ENCODE data around the gene FOXP1. TPM values are rescaled to one million over a fixed set of nuclear protein-coding genes. Genes with fewer than 3 reads are reported as not detected.

FOXP1 gene
- total and polyA plus RNA-seq, 2 of the 8 experiments (the other 6 are each of a cell fraction or from before 2014, with no cell fraction given) = 13.9 to 25.4 TPM

DNA sequence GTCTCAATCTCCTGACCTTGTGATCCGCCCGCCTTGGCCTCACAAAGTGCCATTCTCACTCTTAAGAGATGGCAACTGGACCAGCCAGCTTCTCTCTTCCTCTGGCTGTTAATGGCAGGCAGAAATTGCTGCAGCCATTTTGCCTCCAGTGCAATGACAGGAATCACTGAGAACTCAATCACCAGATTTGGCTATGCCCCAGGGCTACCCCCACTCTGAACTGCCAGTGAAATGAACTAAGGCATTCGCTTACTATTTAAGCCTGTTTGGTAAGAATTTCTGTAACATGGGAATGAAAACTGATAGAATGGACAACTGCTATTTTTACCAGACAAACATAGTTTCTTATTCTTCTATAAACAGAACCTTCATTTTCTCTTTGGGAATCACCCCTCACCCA is 24.5 kb downstream of the FOXP1 start:
- 98% methylated on average over 3 of the region's 3 CpGs; no CpG with 5 or more reads in 1 of the 2 experiments for WGBS, 2 experiments (ENCODE audit: extremely low coverage in 1 of 2, insufficient coverage in 1 of 2, insufficient read length in 1 of 2, insufficient replicate concordance in 2 of 2, low coverage in 1 of 2, low lambda C conversion rate in 2 of 2, missing lambda C conversion rate in 1 of 2)
- no peak overlapping the region for H3K14ac ChIP-seq (ENCODE audit: insufficient read length)
- H3K27ac ChIP-seq (ENCODE audit: low read depth, low read length) = no peak overlapping the region
- no peak overlapping the region for H2BK12ac ChIP-seq (ENCODE audit: low read depth, low read length)
- no peak overlapping the region for H2AFZ ChIP-seq (ENCODE audit: low read length)
- no peak overlapping the region for H3K4me2 ChIP-seq (ENCODE audit: insufficient read depth in 1 of 2, low read depth in 2 of 2, low read length in 2 of 2)
- no peak overlapping the region for H2BK120ac ChIP-seq (replicated peaks; ENCODE audit: low read depth, low read length)
- no peak overlapping the region for H3K18ac ChIP-seq (ENCODE audit: extremely low read depth, low read length)
- H3K56ac ChIP-seq (replicated peaks; ENCODE audit: insufficient read length, low read depth, low read length) = no peak overlapping the region
- H3K79me2 ChIP-seq (ENCODE audit: control insufficient read depth in 1 of 2, insufficient read depth in 2 of 2, low read length in 2 of 2) = no peaks in the 10 kb centered on the region
- H4K20me1 ChIP-seq (replicated peaks in 1 of 2; ENCODE audit: control insufficient read depth in 1 of 2, insufficient read depth in 2 of 2, low read length in 2 of 2) = no peaks in the 10 kb centered on the region
- H2BK15ac ChIP-seq (ENCODE audit: low read length) = no peak overlapping the region
- no peak for FAIRE-seq
- DNase-seq (ENCODE audit: low read depth in 1 of 2, low spot score in 2 of 2) = no peak
- no peak overlapping the region for H4K5ac ChIP-seq (ENCODE audit: insufficient read length, low read depth, low read length)
- no peaks in the 10 kb centered on the region for H3K23me2 ChIP-seq (ENCODE audit: low read depth, low read length)
- H2AK5ac ChIP-seq (ENCODE audit: low read depth, low read length) = no peak overlapping the region
- ChIA-PET POLR2A (ENCODE audit: partially characterized antibody) (no interaction called here), CTCF (ENCODE audit: partially characterized antibody) (interaction anchor here (0.7 to 0.8 kb wide), 2 partner anchors 14 to 1173 kb away, joined by 3 to 4 read pairs; no protein-coding TSS in a partner anchor)
- no peaks in the 10 kb centered on the region for H3K27me3 ChIP-seq (replicated peaks in 1 of 4; ENCODE audit: control insufficient read depth in 3 of 4, extremely low read depth in 1 of 4, insufficient read depth in 3 of 4, low read length in 3 of 4)
- H3K9ac ChIP-seq (replicated peaks in 1 of 4; ENCODE audit: extremely low read depth in 1 of 4, low read depth in 3 of 4, low read length in 3 of 4) = no peak overlapping the region
- no peak for TF ChIP-seq KDM4A (IDR thresholded peaks at IDR 0.05; ENCODE audit: low read depth, low read length, severe bottlenecking)
- TF ChIP-seq RNF2 (IDR thresholded peaks at IDR 0.05; ENCODE audit: borderline replicate concordance, low read depth, low read length, missing control alignments, poor library complexity, severe bottlenecking) = no peak
- TF ChIP-seq SP2 (IDR thresholded peaks at IDR 0.05; ENCODE audit: low read length) = no peak
- no peak for TF ChIP-seq GTF2F1 (IDR thresholded peaks at IDR 0.05; ENCODE audit: borderline replicate concordance, low read depth, low read length)
- TF ChIP-seq POLR2A (IDR thresholded peaks at IDR 0.05; ENCODE audit: control extremely low read depth in 1 of 2, low read depth in 2 of 2, low read length in 2 of 2) = no peak
- H4K91ac ChIP-seq (replicated peaks; ENCODE audit: insufficient read length, low read length) = no peak overlapping the region
- no peak overlapping the region for H4K8ac ChIP-seq (ENCODE audit: extremely low read depth, insufficient read depth, low read length)
- no peaks in the 10 kb centered on the region for H3K9me3 ChIP-seq (ENCODE audit: insufficient read depth in 2 of 2, low read depth in 1 of 2, low read length in 1 of 2)
- H3K23ac ChIP-seq (ENCODE audit: insufficient read length) = no peak overlapping the region
- no peak overlapping the region for H3K4ac ChIP-seq (replicated peaks; ENCODE audit: insufficient read length, low read depth, low read length)
- H3K36me3 ChIP-seq (ENCODE audit: control insufficient read depth in 2 of 4, insufficient read depth in 4 of 4, low read length in 3 of 4) = no peaks in the 10 kb centered on the region
- no peaks in the 10 kb centered on the region for H3K4me1 ChIP-seq (replicated peaks in 1 of 4; ENCODE audit: control insufficient read depth in 3 of 4, insufficient read depth in 4 of 4, low read length in 3 of 4)
- H3K79me1 ChIP-seq (ENCODE audit: low read depth, low read length) = peaks cover 4% of the 10 kb centered on the region; the same call in 1 of the 2 replicates
- H2BK5ac ChIP-seq (ENCODE audit: low read depth, low read length) = no peak overlapping the region
- H2BK20ac ChIP-seq (ENCODE audit: low read length) = no peak overlapping the region
- H3K4me3 ChIP-seq (ENCODE audit: extremely low read depth in 1 of 4, insufficient read depth in 2 of 4, low read depth in 3 of 4, low read length in 4 of 4) = no peak overlapping the region

All from H1 (cell line).